VCaP (cell line): ENCODE results near the gene TADA2B.
A peak's percentile ranks its signal among the peaks of the same experiment; 100 is the strongest.

Experiments used
- H3K27ac ChIP-seq: fragments of 450-650 bp; 2 replicates; pipeline ENCODE4 v1.5.1; 2017
- TF ChIP-seq, protein P1 (sequence below): fragments of 450-650 bp; conservative IDR thresholded peaks from 2 replicates; pipeline ENCODE4 v1.5.1; 2017; ENCODE audit warnings: mild to moderate bottlenecking, moderate library complexity

The TADA2B gene

DNA sequence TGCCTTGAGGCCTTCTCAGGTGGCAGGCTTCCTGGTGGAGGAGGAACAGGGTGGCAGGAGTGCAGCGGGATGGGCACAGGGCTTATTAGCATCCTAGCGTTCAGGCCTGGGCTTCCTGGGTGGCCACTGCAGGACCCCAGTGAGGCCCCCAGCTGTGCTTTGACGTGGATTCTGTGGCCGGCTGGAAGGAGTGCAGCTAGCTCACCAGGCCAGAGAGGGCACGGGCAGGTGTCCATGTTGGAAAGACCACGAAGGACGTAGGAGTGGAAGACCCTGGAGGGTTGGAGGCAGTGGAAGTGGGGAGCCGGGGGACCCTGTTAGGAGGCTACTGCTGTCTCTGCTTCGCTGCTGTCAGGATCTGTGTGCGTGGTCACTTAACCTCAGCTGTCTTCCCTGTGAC, 13.3 kb upstream of the TADA2B start:
- no peak overlapping the region for H3K27ac ChIP-seq
- TF ChIP-seq, protein P1, sequence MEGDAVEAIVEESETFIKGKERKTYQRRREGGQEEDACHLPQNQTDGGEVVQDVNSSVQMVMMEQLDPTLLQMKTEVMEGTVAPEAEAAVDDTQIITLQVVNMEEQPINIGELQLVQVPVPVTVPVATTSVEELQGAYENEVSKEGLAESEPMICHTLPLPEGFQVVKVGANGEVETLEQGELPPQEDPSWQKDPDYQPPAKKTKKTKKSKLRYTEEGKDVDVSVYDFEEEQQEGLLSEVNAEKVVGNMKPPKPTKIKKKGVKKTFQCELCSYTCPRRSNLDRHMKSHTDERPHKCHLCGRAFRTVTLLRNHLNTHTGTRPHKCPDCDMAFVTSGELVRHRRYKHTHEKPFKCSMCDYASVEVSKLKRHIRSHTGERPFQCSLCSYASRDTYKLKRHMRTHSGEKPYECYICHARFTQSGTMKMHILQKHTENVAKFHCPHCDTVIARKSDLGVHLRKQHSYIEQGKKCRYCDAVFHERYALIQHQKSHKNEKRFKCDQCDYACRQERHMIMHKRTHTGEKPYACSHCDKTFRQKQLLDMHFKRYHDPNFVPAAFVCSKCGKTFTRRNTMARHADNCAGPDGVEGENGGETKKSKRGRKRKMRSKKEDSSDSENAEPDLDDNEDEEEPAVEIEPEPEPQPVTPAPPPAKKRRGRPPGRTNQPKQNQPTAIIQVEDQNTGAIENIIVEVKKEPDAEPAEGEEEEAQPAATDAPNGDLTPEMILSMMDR = no peak

DNA sequence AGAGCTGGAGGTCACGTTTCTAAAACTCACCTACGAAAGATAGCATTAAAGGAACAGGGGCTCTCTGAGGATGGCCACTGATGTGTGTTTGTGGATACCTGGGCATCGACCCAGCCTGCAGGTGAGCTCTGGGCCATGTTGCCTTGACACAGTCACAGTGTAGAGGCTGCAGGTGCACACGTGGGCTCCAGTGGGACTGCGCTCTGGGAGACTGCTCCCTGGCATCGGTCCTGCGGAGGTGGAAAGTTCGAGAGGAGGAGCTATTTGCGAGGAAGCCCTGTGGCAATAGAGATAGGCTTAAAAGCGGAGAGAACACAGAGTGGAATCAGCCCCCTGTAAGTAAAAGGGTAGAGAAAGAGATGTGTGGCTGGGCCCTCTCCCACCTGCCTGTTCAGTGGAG, 12.3 kb upstream of the TADA2B start:
- TF ChIP-seq, protein P1 = no peak
- H3K27ac ChIP-seq = no peak overlapping the region

DNA sequence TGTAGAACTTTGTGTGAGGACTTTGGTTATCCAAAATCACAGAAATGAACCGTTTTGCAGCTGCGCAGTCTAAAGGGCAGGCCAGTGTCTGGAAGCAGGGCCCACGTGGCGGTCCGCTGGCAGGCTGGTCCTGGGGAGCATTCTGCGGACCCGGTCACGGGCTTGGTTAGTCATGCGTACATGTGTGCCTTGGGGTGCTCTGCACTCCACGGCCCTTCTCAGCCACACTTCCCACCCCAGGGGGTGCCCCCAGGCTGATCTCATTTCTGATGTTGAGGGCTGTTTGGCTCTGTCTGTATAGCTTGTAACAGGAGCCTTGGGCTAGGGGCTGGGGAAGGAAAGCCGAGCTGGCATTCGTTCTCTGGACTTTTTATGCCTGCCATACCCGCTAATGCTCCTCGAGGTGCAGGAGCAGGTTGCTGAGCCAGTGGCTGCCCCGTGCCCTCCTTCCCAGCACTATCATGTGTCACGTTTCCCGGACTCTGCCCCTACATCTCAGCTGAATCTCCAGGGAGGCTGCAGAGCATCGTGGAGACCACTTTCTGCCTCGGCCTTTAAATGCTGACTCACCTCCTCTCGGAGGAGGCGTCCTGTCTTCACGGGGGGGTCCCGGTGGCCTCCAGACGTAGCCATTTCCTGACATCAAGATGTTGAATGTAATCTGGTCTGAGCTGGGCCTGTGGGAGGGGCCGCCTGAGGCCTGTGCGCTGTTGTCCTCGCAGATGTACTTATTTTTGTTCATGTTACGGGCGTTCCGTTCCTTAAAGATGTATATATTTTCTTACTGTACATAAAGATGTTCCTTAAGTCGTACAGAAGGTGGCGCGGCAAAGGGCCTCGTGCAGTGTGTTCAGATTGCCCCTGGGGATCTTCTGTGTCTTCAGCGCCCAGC, 11.4 kb upstream of the TADA2B start:
- no peak overlapping the region for H3K27ac ChIP-seq
- TF ChIP-seq, protein P1 = no peak

DNA sequence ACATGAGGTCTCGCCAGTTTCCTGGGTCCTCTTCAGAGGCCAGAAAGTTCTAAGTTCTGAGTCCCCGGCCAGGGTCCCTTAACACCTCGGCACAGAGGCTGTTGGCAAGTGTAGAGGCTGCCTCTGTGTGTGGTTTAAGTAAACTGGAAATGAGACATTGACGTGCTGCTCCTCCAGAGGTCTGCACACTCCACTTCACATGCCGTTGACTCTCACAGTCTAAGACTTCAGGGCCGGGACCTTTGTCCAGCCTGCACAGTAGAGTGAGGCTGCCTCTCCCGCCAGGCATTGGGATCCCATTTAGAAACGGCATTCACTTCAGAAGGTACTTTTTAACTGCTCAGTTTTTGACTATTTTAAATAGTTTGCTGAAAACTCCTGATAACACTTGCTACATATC, 10.6 kb upstream of the TADA2B start:
- no peak overlapping the region; the same call in 1 of the 2 replicates for H3K27ac ChIP-seq
- TF ChIP-seq, protein P1 = no peak

DNA sequence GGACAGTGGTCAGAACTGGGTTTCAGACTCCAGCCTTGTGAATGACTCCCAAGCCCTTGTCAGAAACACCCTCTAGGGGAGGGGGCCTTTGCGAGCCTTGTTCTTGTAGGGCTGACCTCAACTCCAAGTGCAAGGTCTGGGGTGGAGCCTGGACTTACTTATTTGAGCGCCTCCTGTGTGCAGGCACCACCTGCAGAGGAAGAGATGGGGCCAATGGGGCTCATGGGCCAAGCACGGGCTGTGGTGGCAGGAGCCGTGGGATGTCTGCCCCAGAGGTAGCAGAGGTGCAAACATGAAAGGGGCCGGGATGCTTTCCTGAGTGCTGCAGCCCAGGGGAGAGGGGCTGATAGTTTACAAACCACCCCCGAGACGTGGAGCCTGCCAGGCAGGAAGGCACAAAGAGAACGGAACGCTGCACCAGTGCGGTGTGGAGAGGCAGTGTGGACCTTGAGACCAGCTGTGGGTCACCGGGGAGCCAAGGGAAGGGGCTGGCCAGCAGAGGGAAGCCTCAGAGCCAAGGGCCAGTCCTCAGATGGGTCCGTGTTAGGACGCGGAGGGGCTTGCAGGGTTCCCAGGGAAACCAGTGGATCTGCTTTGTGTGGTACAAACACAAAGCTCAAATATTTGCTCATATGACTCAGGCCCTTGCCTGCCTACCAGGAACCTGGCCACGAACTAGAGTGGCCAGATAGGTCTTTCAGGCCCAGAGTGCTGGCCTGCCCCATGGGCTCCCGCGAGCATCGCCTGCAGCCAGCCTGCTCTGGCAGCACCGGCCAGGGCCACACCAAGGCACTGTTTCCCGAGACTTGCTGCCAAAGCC, 8.7 kb upstream of the TADA2B start:
- peak overlapping the region; percentile 71 for H3K27ac ChIP-seq
- TF ChIP-seq, protein P1 = 0 out of 2 replicates have a peak, but pooled peaks have one; percentile 7

DNA sequence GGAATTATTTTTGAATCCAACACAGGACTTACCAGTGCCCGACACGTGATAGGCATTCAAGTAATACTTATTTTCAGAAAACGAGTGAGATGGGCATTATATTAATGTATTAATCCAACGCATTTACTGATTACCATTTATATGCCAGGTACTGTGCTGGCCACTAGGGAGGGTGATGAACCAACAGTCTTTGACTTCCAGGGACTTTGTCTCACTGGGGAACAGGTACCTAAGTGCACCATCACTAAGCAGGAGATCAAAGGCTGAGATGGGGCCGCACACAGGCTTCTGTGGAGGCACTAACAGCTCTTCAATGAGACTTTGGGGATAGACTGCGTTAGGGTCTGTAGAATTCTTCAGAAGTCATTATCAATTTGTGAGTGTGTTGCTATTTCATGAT, 5.7 kb upstream of the TADA2B start:
- TF ChIP-seq, protein P1 = peak; percentile 29; the same call in 1 of the 2 replicates
- H3K27ac ChIP-seq = no peak overlapping the region

DNA sequence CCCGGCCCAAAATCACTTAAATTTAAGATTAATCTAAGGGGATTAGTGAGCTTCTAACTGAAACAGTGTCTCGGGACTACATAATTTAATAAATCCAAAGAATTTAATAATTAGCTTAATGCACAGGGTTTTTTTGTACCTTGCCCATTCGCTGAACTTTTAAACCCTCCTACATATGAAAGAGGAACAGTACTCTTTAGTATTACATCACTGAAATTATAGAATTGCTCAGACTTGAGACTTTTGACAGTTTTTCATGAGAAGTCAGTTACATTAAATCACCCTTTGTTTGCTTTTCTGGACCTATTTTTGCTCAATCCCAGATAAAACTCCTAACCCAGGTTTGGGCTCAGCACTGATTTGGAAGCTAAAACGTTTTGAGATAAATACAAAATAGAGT, 2.4 kb upstream of the TADA2B start:
- H3K27ac ChIP-seq = no peak overlapping the region
- TF ChIP-seq, protein P1 = no peak
